GM19193 (cell line): ENCODE results near the gene HEMGN.

Experiments
- POLR2A ChIP-seq: IDR thresholded peaks from 4 replicates; pipeline ENCODE4 v1.6.1; 2011; ENCODE audit not compliant: insufficient read depth, insufficient read length; ENCODE audit errors: extremely low read depth

HEMGN gene

GRCh38 chr9:97941323-97941722 is 3.4 kb upstream of the HEMGN start:
- no peak for TF ChIP-seq POLR2A

DNA sequence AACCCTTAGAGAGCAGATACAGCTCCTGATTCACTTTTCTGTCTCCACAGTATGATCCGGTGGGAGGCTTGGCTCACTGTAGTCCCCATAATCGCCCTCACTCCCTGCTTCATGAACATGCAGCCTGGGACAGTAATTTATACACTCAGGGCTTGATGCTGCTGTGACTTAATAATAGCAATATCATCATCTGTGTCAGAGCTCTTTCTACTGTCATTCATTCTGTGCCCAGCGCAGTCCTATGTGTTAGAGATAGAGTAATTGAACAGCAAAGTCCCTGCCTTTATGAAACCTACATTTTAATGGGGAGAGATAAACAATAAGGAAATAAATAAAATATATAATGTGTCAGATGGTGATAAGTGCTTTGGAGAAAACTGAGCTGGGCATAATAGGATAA is 2.8 kb upstream of the HEMGN start:
- TF ChIP-seq POLR2A = no peak

DNA sequence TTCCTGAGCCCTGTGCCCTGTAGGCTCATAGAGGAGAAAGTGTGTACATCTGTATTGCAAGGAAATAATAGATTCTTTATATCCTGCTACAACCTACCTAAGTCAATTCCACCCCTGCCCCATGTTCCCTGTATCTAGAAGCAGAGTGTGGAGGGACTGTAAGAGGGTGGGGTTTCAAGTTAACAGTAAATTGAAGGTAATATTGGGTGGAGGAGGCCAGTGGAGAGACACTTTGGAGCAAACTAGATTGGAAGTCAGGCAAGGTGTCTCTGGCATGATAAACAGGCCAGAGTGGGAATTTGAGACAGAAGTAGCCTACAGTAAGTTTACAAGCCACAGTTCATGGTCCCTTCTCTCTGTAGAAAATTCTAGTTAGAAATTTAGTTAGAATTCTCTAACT is 2.3 kb upstream of the HEMGN start:
- no peak for TF ChIP-seq POLR2A

GRCh38 chr9:97936998-97937397 is 974 bp downstream of the HEMGN start:
- no peak for TF ChIP-seq POLR2A

- TF ChIP-seq POLR2A = no peak
Measured at GRCh38 chr9:97935276-97935675, 2.7 kb downstream of the HEMGN start.

GRCh38 chr9:97934321-97935115 is 3.5 kb downstream of the HEMGN start:
- TF ChIP-seq POLR2A = no peak

DNA sequence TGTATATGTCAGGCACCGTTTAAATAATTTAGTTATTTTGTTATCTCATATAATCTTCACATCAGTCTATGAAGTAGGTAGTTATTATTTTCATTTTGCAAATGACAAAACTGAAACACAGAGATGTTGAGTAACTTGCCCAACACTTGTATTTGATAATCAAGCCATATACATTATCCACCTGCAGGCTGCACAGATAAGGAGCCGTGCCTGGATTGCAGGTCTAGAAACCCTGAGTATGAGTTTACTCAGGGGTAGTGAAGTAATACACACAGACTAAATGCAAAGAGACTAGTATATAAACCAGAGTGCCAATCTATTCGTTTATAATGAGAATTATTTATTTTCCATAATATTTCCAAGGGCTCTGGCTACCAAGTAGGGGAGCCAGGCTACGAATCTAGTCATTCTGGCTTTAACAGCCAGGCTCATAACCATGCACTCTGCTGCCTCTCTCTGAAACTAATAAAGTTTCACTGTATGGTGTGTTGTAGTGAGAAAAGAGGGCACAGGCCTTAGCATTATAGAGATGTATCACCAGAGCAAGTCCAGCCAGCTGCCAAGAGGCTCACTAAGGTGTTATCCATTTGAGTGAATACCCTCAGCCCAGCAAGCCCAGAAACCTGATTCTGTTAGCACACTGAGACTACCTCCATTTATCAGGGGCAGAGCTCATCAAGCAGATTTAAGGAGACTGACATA is 4.5 kb downstream of the HEMGN start:
- no peak for TF ChIP-seq POLR2A

GRCh38 chr9:97930972-97931371 is 7.0 kb downstream of the HEMGN start:
- TF ChIP-seq POLR2A = no peak

GRCh38 chr9:97928986-97929604 is 8.9 kb downstream of the HEMGN start:
- no peak for TF ChIP-seq POLR2A

DNA sequence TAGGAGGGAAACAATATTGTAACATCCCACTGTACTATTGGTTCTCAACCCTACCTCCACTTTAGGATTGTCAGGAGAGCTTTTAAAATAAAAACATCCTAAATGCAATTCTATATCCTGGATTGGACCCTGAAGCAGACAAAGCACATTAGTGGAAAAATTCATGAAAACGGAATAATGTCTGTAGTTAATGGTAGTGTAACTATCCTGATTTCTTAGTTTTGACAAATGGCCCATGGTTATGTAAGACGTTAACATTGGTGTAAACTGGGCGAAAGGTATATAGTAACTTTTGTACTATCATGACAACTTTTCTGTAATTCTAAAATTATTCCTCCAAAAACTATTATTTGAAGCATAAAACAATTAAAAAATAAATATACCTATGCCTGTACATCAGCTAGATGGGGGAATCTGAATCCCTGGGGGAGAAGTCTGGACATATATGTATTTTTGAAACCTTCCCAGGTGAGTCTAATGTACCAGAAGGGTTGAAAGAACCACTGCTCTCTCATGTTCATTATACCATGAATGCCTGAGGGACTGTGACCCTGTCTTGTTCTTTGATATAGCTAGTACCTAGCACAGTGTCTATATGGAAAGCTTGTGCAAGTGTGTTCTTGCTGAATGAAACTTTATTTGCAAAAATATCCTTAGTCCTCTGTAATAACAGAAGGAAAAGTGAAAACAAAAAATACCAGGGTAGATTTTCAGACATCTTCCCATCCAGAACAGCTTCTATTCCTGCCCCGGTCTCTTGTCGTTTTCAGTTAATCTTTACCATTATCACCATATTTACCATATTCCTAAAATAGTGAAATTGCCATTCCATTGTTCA is 12.3 kb downstream of the HEMGN start:
- no peak for TF ChIP-seq POLR2A

DNA sequence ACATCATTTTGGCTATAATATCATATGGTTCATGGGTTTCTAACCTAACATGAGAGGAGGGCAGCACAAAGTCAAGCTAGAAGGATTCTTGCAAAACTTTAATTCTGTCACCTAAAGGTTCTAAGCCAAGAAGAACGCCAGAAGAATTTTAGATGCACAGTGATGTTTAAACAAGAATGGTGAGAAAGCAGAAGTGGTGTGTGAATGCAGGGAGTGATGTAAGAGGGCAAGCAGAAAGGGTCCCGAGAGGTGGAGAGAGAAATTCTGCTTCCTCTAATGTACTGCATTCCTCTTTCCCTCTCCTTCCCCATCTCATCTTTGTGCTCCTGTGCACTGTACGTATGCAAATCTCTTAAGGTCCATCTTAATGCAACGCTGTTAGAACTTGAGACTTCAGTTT is 13.6 kb downstream of the HEMGN start:
- TF ChIP-seq POLR2A = no peak

DNA sequence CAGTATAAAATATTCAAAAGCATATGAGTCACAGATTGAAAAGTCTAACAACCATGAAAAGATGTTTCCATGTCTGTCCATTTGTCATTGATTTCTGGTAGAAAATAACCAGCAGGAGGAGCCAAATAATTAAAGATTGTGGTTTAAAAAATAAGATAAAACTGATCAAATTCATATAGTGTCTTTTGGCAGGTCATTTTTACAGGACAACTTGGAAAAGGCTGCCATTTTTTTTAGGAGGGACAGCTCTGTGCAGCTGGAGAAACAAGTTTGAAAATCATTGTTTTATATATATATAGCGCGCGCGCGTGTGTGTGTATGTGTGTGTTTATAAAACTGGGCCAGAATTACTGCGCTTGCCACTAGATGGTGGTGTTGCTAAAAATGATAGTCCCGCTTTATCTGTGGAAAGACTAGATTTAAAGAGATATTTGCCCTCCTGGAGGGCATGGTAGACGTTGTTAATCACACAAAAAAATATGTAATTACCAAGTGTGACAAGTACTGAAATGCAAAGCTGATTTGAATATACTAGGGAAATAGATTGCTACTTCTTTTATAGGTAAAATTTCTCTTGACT is 14.4 kb downstream of the HEMGN start:
- TF ChIP-seq POLR2A = no peak

DNA sequence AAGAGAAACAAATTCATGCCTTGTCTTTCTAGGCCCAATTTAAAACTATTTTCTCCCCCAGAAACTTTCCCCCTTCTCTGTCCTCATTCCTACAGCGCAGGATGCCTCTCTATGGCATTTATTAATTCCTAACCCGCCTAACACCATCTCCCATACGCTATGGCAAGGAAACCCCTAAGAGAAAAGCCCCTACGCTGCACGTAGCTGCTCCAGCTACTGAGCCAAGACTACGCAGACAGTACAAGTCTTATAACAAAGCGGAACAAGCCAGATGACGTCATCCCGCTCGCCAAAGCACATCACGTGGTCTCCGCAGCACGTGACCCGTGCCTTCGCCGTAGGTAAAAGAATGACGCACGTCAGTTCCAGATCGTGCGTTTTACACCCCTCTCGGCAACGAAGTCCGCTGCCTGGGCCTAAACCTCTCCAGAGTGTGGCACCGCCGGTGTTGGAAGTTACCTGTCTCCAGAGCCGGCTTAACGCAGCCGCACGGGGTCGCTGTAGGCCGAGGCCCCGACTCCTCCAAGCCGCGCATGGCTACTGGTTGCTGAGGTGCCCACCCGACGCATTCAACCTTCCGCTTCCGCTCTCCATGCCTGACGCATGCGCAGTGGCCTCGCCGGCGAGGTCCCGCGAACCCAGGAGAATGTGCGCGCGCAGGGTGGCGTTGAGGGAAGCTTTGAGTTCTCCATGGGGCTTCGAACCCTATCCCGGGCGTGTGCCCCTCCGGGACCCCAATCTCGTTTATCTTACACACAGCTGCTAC is 15.8 kb downstream of the HEMGN start, which contains the start of gene TRMO:
TSS of gene TRMO (minus strand) at position 542 of the 766 bp plus-strand sequence. CDS start at position 535, 7 bp downstream.
- peak; percentile 94 for TF ChIP-seq POLR2A
